ENCODE measurements around the gene OR10Z1. TPM values are rescaled to one million over a fixed set of nuclear protein-coding genes. Genes with fewer than 3 reads are reported as not detected.

The OR10Z1 gene
- polyA plus RNA-seq, 1 donor = 0.13 TPM

Other genes with a start within 250 kb of the OR10Z1 start
- not detected for gene OR10T2, start 205.8 kb upstream of the OR10Z1 start, polyA plus RNA-seq (ENCODE audit: insufficient read length)
- gene OR10K2, start 179.0 kb upstream of the OR10Z1 start, polyA plus RNA-seq (ENCODE audit: insufficient read length) = not detected
- gene OR10K1, start 143.4 kb upstream of the OR10Z1 start, polyA plus RNA-seq (ENCODE audit: insufficient read length) = 0.04 TPM
- gene OR10R2, start 133.0 kb upstream of the OR10Z1 start, polyA plus RNA-seq (ENCODE audit: insufficient read length) = not detected
- gene OR6Y1, start 50.9 kb upstream of the OR10Z1 start, polyA plus RNA-seq (ENCODE audit: insufficient read length) = not detected
- gene OR6P1, start 34.7 kb upstream of the OR10Z1 start, polyA plus RNA-seq (ENCODE audit: insufficient read length) = not detected
- gene OR10X1, start 25.4 kb upstream of the OR10Z1 start, polyA plus RNA-seq (ENCODE audit: insufficient read length) = not detected
- 3.2 TPM for gene SPTA1, start 81.4 kb downstream of the OR10Z1 start, polyA plus RNA-seq (ENCODE audit: insufficient read length)
- gene OR6K2, start 95.4 kb downstream of the OR10Z1 start, polyA plus RNA-seq (ENCODE audit: insufficient read length) = not detected
- gene OR6K3, start 115.5 kb downstream of the OR10Z1 start, polyA plus RNA-seq (ENCODE audit: insufficient read length) = not detected
- gene OR6K6, start 149.5 kb downstream of the OR10Z1 start, polyA plus RNA-seq (ENCODE audit: insufficient read length) = not detected
- not detected for gene OR6N1, start 166.9 kb downstream of the OR10Z1 start, polyA plus RNA-seq (ENCODE audit: insufficient read length)
- not detected for gene OR6N2, start 175.9 kb downstream of the OR10Z1 start, polyA plus RNA-seq (ENCODE audit: insufficient read length)
- 2.9 TPM for gene MNDA, start 226.1 kb downstream of the OR10Z1 start, polyA plus RNA-seq (ENCODE audit: insufficient read length)

Data from forelimb muscle (tissue), 1 donor.